SK-N-SH treated with all-trans-retinoic acid at 6 μM for 48 hours (cell line): Measurements from ENCODE around the gene SUMO3.

Source experiments
- ATAC-seq: fragments of 200-7000 bp; cut with Tn5 transposase; 3 replicates; pipeline ENCODE4 v1.9.1; 2020; ENCODE audit warnings: mild to moderate bottlenecking, moderate library complexity
- ARNTL ChIP-seq: fragments of 450-650 bp; formaldehyde crosslinking; IDR thresholded peaks from 2 replicates; pipeline ENCODE4 v1.5.0; 2020; ENCODE audit warnings: low read depth, mild to moderate bottlenecking, moderate library complexity, borderline replicate concordance
- CREB5 ChIP-seq: fragments of 250-450 bp; sonication (Bioruptor Pico); IDR thresholded peaks from 2 replicates; pipeline ENCODE4 v1.5.1; 2020; ENCODE audit warnings: low read depth, mild to moderate bottlenecking, moderate library complexity
- CSDC2 ChIP-seq: fragments of 250-450 bp; sonication (Bioruptor Pico); IDR thresholded peaks from 2 replicates; pipeline ENCODE4 v1.5.0; 2020; ENCODE audit warnings: mild to moderate bottlenecking, moderate library complexity
- CSRNP3 ChIP-seq: fragments of 250-450 bp; sonication (Bioruptor Pico); IDR thresholded peaks from 2 replicates; pipeline ENCODE4 v1.5.1; 2021; ENCODE audit warnings: mild to moderate bottlenecking, moderate library complexity
- GLIS3 ChIP-seq: fragments of 250-450 bp; sonication (Bioruptor Pico); IDR thresholded peaks from 2 replicates; pipeline ENCODE4 v1.5.0; 2020; ENCODE audit warnings: mild to moderate bottlenecking, moderate library complexity
- ISL1 ChIP-seq: fragments of 250-450 bp; sonication (Bioruptor Pico); IDR thresholded peaks from 2 replicates; pipeline ENCODE4 v2.1.2; 2022; ENCODE audit warnings: mild to moderate bottlenecking, moderate library complexity
- OSR1 ChIP-seq: fragments of 250-450 bp; sonication (Bioruptor Pico); IDR thresholded peaks from 2 replicates; pipeline ENCODE4 v1.8.0; 2022; ENCODE audit warnings: moderate library complexity, mild to moderate bottlenecking, inconsistent platforms
- PATZ1 ChIP-seq: fragments of 250-450 bp; sonication (Bioruptor Pico); IDR thresholded peaks from 2 replicates; pipeline ENCODE4 v1.8.0; 2020; ENCODE audit warnings: mild to moderate bottlenecking, moderate library complexity, borderline replicate concordance
- PPARA ChIP-seq: fragments of 250-450 bp; sonication (Bioruptor Pico); IDR thresholded peaks from 2 replicates; pipeline ENCODE4 v1.5.0; 2020; ENCODE audit warnings: mild to moderate bottlenecking, borderline replicate concordance
- RARB ChIP-seq: fragments of 250-450 bp; sonication (Bioruptor Pico); IDR thresholded peaks from 2 replicates; pipeline ENCODE4 v1.8.0; 2021; ENCODE audit warnings: mild to moderate bottlenecking, moderate library complexity
- SNAI2 ChIP-seq: fragments of 250-450 bp; sonication (Bioruptor Pico); IDR thresholded peaks from 2 replicates; pipeline ENCODE4 v1.5.0; 2020; ENCODE audit warnings: mild to moderate bottlenecking, moderate library complexity
- TCF4 ChIP-seq: fragments of 250-450 bp; sonication (Bioruptor Pico); IDR thresholded peaks from 2 replicates; pipeline ENCODE4 v1.8.0; 2021; ENCODE audit warnings: mild to moderate bottlenecking, moderate library complexity, borderline replicate concordance
- TOX ChIP-seq: fragments of 250-450 bp; sonication (Bioruptor Pico); IDR thresholded peaks from 2 replicates; pipeline ENCODE4 v1.8.0; 2021; ENCODE audit warnings: mild to moderate bottlenecking, moderate library complexity, borderline replicate concordance
- TSHZ2 ChIP-seq: fragments of 250-450 bp; sonication (Bioruptor Pico); IDR thresholded peaks from 2 replicates; pipeline ENCODE4 v1.5.0; 2020; ENCODE audit warnings: mild to moderate bottlenecking, moderate library complexity
- ZC3H10 ChIP-seq: fragments of 250-450 bp; sonication (Bioruptor Pico); IDR thresholded peaks from 2 replicates; pipeline ENCODE4 v1.5.1; 2021; ENCODE audit warnings: mild to moderate bottlenecking, moderate library complexity
- ZFP3 ChIP-seq: fragments of 250-450 bp; sonication (Bioruptor Pico); IDR thresholded peaks from 2 replicates; pipeline ENCODE4 v1.5.0; 2020; ENCODE audit warnings: mild to moderate bottlenecking, moderate library complexity
- ZNF565 ChIP-seq: fragments of 450-650 bp; formaldehyde crosslinking; conservative IDR thresholded peaks from 2 replicates; pipeline ENCODE4 v1.5.0; 2020; ENCODE audit warnings: low read depth, mild to moderate bottlenecking, moderate library complexity
- ZNF70 ChIP-seq: fragments of 450-650 bp; formaldehyde crosslinking; IDR thresholded peaks from 2 replicates; pipeline ENCODE4 v1.5.0; 2020; ENCODE audit warnings: mild to moderate bottlenecking, moderate library complexity
- ZNF8 ChIP-seq: fragments of 450-650 bp; formaldehyde crosslinking; IDR thresholded peaks from 2 replicates; pipeline ENCODE4 v1.5.0; 2020; ENCODE audit warnings: mild to moderate bottlenecking, moderate library complexity

The SUMO3 gene

GRCh38 chr21:44759628-44760285, 58.1 kb downstream of the SUMO3 start:
- TF ChIP-seq ISL1 (CRISPR knock-in tag) (no peak), ZC3H10 (no peak)
- ATAC-seq, result no peak

- ATAC-seq, result no peak
- TF ChIP-seq ZC3H10 (no peak), ISL1 (CRISPR knock-in tag) (no peak), TCF4 (CRISPR knock-in tag) (no peak), ZNF565 (no peak), TSHZ2 (CRISPR knock-in tag) (no peak), RARB (CRISPR knock-in tag) (no peak), CSDC2 (CRISPR knock-in tag) (no peak), ZNF8 (CRISPR knock-in tag) (no peak), PPARA (CRISPR knock-in tag) (no peak), ZFP3 (CRISPR knock-in tag) (no peak), PATZ1 (CRISPR knock-in tag) (no peak), GLIS3 (CRISPR knock-in tag) (no peak)
- TF ChIP-seq, all 23 proteins: peak for 0
These were observed 58.9 kb downstream of the SUMO3 start for GRCh38 chr21:44758781-44759627.

GRCh38 chr21:44758141-44758561, 59.7 kb downstream of the SUMO3 start:
- no peak for ATAC-seq
- TF ChIP-seq ZC3H10 (no peak), SNAI2 (no peak), TSHZ2 (CRISPR knock-in tag) (no peak), PPARA (CRISPR knock-in tag) (no peak), ZFP3 (CRISPR knock-in tag) (no peak), PATZ1 (CRISPR knock-in tag) (no peak), ISL1 (CRISPR knock-in tag) (no peak), CSDC2 (CRISPR knock-in tag) (no peak), TCF4 (CRISPR knock-in tag) (no peak), ZNF8 (CRISPR knock-in tag) (no peak), TOX (CRISPR knock-in tag) (no peak), ZNF70 (CRISPR knock-in tag) (no peak), ARNTL (CRISPR knock-in tag) (no peak), RARB (CRISPR knock-in tag) (no peak), ZNF565 (no peak), GLIS3 (CRISPR knock-in tag) (no peak), OSR1 (CRISPR knock-in tag) (no peak), CREB5 (CRISPR knock-in tag) (no peak), CSRNP3 (CRISPR knock-in tag) (no peak)
